Gastroesophageal sphincter (tissue), 4 donors: ENCODE results near the gene RRH. TPM values are rescaled to one million over a fixed set of nuclear protein-coding genes. Genes with fewer than 3 reads are reported as not detected.

Experiments used
- total RNA-seq, 4 donors: library from RNA; depleted of rRNA; stranded (reverse); fragments of >200 nt; gene quantifications; one replicate each; pipeline ENCODE4 v1.1.0, GENCODE V29; 2016

RRH gene
- total RNA-seq, 4 donors from 2014 or later: 0.27 TPM; not detected in 3

Other genes with a start within 250 kb of the RRH start
- gene CASP6, start 124.5 kb upstream of the RRH start, total RNA-seq: 10 to 100 TPM; 11.2 to 20.0 (median 15.6) TPM
- gene PLA2G12A, start 97.9 kb upstream of the RRH start, total RNA-seq: 100 to 1,000 TPM in 1 of 4 donors, 10 to 100 TPM in 3; 16.6 to 110 (median 27.1) TPM
- 10 to 100 TPM in 3 of 4 donors, 1 to 10 TPM in 1; 6.8 to 19.5 (median 12.9) TPM for gene CFI, start 26.0 kb upstream of the RRH start, total RNA-seq
- gene GAR1, start 12.2 kb upstream of the RRH start, total RNA-seq: 1 to 10 TPM; 3.4 to 9.7 (median 5.1) TPM
- under 1 TPM in 1 of 4 donors, not detected in 3; 0.62 TPM for gene LRIT3, start 20.1 kb downstream of the RRH start, total RNA-seq
- gene EGF, start 84.9 kb downstream of the RRH start, total RNA-seq: 1 to 10 TPM in 1 of 4 donors, under 1 TPM in 2, not detected in 1; 0.23 to 1.3 (median 0.93) TPM